ENCODE measurements around the gene NKX3-2. TPM values are rescaled to one million over a fixed set of nuclear protein-coding genes. Genes with fewer than 3 reads are reported as not detected.

The NKX3-2 gene
- total RNA-seq, 4 donors from 2014 or later = 0.78 TPM; not detected in 3

DNA sequence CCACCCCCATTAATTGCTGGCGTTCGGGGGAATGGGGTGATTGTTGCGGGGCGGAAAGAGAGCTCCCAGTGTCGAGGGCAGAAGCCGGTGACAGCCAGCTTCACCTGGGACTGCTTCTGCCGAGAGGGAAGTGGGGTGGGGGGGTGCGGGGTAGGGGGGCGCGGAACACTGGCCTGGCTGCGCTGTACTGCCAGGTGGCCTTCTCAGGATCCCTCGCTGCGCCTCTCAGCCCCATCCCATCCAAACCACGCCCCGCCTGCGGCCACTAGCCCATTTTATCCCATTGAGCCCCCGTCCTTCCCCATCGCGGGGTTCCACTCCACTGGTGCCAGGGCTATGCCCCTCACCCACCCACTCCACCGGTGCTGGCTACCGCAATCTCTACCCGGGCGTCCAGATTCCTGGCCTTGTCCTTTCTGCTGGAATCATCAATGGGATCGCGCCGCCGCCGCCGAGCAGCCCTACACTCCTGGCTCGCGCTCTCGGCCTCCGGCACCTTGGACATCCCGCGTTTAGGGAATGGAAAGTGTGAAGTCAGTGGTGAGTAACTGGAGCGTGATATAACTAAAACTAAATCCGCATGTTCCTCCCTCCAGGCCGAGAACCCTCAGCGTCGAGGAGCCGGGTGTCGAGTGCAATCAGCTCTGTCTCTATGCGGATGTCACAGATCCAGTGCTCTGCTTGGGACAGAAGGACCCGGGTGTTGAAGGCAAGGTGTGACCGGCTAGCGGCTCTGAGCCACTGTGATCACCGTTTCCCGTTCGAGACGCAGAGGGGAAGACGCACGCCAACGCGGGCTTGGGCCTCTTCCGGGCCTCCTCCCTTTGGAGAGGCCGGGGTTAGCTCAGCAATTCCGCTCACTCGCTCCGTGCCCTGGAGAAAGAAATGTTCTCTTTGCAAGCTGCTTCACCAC, 20.5 kb downstream of the NKX3-2 start:
- TF ChIP-seq, protein P1, sequence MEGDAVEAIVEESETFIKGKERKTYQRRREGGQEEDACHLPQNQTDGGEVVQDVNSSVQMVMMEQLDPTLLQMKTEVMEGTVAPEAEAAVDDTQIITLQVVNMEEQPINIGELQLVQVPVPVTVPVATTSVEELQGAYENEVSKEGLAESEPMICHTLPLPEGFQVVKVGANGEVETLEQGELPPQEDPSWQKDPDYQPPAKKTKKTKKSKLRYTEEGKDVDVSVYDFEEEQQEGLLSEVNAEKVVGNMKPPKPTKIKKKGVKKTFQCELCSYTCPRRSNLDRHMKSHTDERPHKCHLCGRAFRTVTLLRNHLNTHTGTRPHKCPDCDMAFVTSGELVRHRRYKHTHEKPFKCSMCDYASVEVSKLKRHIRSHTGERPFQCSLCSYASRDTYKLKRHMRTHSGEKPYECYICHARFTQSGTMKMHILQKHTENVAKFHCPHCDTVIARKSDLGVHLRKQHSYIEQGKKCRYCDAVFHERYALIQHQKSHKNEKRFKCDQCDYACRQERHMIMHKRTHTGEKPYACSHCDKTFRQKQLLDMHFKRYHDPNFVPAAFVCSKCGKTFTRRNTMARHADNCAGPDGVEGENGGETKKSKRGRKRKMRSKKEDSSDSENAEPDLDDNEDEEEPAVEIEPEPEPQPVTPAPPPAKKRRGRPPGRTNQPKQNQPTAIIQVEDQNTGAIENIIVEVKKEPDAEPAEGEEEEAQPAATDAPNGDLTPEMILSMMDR (IDR thresholded peaks at IDR 0.05) = no peak
- no peak for TF ChIP-seq POLR2A (IDR thresholded peaks at IDR 0.05)
- peak in 1 of 2 donors; percentile 7 for DNase-seq (ENCODE audit: low spot score in 2 of 2)
- H3K4me3 ChIP-seq (ENCODE audit: low read depth, poor library complexity, severe bottlenecking) = no peak overlapping the region
- intact Hi-C loops (cut with DNase I; ENCODE audit: low total_unique reads) = no loop called here
- 14 to 18% methylated on average over 44 to 52 of the region's 59 CpGs for WGBS, 2 donors

DNA sequence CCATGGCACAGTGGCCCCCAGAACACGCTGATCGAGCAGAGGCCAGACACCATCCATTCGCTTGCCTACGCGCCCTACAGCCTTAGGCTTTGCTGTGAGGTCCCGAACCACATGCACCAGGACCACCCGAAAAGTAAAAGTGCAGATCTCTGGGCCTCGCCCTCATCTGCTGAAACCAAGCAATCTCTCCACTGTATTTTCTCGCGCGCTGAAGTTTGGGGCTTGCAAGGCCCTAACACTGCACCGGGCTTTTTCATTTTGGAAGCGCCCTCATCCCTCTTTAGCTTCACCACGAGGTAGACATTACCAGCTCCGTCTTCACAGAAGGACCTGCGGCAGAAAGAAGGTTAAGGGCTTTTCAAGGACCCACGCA, 21.2 kb downstream of the NKX3-2 start:
- no peak for DNase-seq (ENCODE audit: low spot score in 2 of 2)
- intact Hi-C loops (cut with DNase I; ENCODE audit: low total_unique reads) = no loop called here
- no peak overlapping the region for H3K4me3 ChIP-seq (ENCODE audit: low read depth, poor library complexity, severe bottlenecking)
- 8 to 23% methylated on average over 14 to 17 of the region's 17 CpGs for WGBS, 2 donors
- TF ChIP-seq, protein P1 (IDR thresholded peaks at IDR 0.05) = no peak
- no peak for TF ChIP-seq POLR2A (IDR thresholded peaks at IDR 0.05)

DNA sequence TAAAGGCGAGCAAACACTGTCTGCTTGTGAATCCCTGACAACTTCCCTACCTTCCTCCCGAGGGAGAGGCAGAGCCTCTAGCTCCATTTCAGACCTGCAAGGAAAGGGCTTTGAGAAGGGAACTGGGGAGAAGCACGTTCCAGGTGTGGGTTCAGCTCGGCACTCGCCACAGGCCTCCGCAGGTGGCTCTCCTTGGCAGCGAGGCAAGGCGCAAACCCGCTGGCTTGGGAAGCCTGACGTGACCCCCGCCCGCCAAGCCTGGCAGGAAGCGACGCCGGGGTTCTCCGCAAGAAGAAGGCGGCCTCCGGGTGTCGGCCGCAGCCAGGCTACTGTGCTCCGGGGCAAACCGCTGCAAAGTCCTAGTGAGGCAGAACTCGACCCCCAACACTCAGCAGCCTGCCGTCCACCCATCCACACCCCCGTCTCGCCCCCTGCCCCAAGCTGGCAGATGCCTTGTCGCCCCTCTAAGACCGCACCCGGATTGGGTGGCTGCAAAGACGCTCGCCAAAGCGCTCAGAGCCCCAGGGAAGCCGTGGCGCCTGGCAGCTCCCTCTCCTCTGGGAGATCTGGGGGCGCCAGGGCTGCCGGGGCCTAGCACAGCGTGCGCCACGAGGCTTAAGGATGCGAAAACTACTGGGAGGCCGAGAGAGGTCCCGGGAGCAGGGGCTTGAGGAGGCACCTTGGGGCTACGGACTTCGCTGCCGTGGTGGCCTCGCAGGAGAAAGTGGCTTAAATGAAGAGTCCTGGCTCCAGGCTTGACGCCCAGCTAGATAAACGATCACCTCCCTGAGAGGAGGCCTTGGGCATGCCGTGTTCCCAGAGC, 21.8 kb downstream of the NKX3-2 start:
- TF ChIP-seq, protein P1 (IDR thresholded peaks at IDR 0.05) = no peak
- TF ChIP-seq POLR2A (IDR thresholded peaks at IDR 0.05) = no peak
- 5 to 7% methylated on average over 34 to 37 of the region's 49 CpGs for WGBS, 2 donors
- DNase-seq (ENCODE audit: low spot score in 2 of 2) = no peak
- H3K4me3 ChIP-seq (ENCODE audit: low read depth, poor library complexity, severe bottlenecking) = no peak overlapping the region
- intact Hi-C loops (cut with DNase I; ENCODE audit: low total_unique reads) = no loop called here

DNA sequence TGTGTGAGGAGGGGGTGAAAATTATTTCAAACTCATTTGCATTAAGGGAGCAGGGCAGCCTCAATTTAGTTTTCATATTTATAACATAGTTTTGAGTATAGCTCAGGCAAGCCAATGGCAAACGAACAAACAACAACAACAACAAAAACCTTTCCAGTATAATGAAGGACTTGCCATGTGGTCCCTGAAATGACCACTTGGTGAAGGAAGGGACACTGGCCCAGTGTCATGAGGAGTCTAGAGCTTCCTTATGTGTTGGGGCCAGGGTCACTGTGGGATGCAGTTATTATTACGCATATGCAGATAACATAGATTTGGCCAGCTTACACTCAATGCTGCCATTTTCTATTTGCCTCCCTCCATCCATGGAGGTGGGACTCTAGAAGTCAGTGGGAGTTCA, 23.3 kb downstream of the NKX3-2 start:
- no peak for DNase-seq (ENCODE audit: low spot score in 2 of 2)
- intact Hi-C loops (cut with DNase I; ENCODE audit: low total_unique reads) = no loop called here
- 67 to 68% methylated on average over 2 of the region's 2 CpGs for WGBS, 2 donors
- TF ChIP-seq, protein P1 (IDR thresholded peaks at IDR 0.05) = no peak
- no peak for TF ChIP-seq POLR2A (IDR thresholded peaks at IDR 0.05)
- no peak overlapping the region for H3K4me3 ChIP-seq (ENCODE audit: low read depth, poor library complexity, severe bottlenecking)

DNA sequence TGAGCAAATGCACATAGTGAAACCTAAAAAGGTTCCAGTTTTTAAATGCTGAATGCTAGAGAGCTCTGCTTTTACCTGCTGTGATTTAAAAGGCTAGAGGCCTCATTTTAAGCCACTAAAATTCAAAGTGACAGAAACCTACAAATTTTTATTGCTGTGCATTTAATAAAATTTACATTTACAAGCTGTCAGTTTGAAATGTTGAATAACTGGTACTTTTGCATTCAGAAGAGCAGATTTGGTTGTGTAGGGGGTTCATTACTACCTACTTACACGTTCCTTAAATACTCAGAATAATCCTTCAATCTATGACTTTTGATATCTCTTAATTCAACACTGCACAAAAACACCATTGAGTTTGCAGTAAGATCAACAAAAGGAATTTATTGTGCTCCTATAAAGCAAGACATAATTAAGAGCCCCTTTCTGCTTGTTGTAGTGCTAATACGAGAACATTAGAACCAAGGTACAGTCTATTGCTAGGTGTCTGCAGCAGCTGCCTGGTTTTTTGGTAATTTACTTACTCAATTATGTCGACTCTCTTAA, 27.9 kb downstream of the NKX3-2 start:
- intact Hi-C loops (cut with DNase I; ENCODE audit: low total_unique reads) = no loop called here

More for the DNA sequence above, 27.9 kb downstream of the NKX3-2 start:
- H3K4me3 ChIP-seq (ENCODE audit: low read depth, poor library complexity, severe bottlenecking) = no peak overlapping the region
- no peak for DNase-seq (ENCODE audit: low spot score in 2 of 2)
- TF ChIP-seq, protein P1 (IDR thresholded peaks at IDR 0.05) = no peak
- no peak for TF ChIP-seq POLR2A (IDR thresholded peaks at IDR 0.05)
- WGBS, 2 donors = 70 to 82% methylated on average over 3 of the region's 3 CpGs
